Myometrial cell (primary cell): Measurements from ENCODE around the gene DOK3. TPM values are rescaled to one million over a fixed set of nuclear protein-coding genes. Genes with fewer than 3 reads are reported as not detected.

Experiments
- total RNA-seq: library from RNA; depleted of rRNA; stranded (reverse); fragments of >200 nt; gene quantifications from 2 replicates; pipeline ENCODE4 v1.2.3, GENCODE V29; 2015

DOK3 gene, protein sequence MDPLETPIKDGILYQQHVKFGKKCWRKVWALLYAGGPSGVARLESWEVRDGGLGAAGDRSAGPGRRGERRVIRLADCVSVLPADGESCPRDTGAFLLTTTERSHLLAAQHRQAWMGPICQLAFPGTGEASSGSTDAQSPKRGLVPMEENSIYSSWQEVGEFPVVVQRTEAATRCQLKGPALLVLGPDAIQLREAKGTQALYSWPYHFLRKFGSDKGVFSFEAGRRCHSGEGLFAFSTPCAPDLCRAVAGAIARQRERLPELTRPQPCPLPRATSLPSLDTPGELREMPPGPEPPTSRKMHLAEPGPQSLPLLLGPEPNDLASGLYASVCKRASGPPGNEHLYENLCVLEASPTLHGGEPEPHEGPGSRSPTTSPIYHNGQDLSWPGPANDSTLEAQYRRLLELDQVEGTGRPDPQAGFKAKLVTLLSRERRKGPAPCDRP
- total RNA-seq, result 1.2 TPM in 1 of 2 replicates, not detected in the other

GRCh38 chr5:177509381-177509951 lies at the start of gene DOK3:
DOK3 (minus strand) TSS chr5:177509826; CDS start chr5:177509540, 286 bp downstream.

GRCh38 chr5:177554474-177555111 lies 45.0 kb upstream of the DOK3 start, which contains the start of gene FAM193B:
FAM193B (minus strand) TSS chr5:177554563; CDS start chr5:177554458, 105 bp downstream.

DNA sequence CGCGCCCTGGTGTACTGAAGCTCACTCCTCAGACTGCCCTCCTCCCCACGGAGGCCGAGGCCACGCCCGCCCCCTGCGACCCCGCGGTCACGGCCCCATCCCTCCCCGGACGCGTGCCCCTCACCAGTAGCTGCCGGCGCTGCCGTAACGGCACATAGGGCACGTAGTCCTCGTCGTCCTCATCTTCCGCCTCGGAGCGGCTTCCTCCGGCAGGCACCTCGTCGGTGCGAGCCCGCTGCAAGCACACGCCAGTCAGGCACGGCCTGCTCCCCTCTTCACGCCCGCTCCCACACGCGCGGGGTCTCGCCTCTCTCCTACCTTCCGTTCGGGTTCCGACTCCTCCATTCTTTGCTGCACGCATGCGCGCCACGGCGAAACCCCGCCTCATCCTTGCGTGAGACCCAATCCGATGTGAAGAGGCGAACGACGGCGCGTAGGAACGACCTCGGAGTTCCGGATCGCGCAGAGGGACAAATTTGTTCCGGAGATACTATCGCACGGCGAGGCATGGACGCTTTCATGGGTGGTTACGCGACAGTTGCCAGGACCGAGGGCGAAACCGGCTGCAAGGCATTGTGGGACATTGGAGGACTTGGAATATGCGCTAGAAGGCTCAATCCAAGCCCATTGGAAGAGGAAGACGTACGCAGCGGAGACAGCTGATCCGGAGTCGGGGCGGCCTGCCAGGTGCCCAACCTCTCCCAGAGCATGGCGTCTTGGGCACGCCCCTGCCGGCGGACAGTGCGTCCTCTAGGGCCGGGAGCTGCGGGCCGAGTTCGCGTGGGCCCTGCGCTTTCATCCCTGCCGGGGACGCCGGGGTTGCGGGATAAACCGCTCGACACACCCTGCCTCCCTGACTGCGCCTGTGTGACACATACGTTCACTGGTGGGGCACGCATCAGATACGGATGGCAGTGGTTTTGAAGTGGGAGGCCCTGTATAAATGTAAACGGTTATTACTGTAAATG lies 7.3 kb upstream of the DOK3 start, which contains the start of gene DDX41:
TSS of gene DDX41 (minus strand) at position 361 of the 968 bp plus-strand sequence. CDS start at position 345, 16 bp downstream.

DNA sequence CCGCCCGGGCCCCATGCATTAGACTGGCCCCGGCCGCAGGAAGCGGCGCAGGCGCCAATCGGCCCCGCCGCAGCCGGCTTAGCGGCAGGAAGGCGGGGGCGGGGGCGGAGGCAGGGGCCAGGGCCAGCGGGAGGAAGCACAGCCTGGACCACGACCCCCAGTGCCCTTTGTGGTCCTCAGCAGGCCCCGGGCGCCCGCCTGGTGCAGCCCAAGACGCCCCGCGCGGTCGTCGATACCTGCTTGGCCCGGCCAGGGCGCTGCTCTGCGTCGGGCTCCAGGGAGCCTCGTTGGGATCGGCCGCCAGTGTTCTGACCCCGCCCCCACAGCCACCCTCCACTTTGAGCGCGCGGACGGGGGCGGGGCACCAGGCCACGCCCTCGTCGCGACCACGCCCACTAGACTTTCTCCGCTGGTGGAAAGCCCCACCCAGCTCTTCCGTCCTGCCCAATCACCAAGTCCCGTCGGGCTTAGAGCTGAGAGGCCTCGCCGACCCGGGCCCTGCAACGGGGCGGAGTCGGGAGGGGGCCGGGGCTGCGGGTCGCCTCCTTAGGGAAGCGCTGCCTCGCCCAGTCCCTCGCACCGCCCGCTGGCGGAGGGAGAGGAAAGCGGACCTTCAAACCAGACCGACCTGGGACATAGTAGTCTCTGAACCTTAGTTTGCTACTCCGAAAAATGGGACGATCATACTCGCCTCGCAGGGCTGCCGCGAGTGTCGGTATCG lies 12.2 kb downstream of the DOK3 start, which contains the start of gene PDLIM7:
TSS of gene PDLIM7 (minus strand) at position 313 of the 721 bp plus-strand sequence. CDS start 1,092 bp downstream, outside the sequence.

DNA sequence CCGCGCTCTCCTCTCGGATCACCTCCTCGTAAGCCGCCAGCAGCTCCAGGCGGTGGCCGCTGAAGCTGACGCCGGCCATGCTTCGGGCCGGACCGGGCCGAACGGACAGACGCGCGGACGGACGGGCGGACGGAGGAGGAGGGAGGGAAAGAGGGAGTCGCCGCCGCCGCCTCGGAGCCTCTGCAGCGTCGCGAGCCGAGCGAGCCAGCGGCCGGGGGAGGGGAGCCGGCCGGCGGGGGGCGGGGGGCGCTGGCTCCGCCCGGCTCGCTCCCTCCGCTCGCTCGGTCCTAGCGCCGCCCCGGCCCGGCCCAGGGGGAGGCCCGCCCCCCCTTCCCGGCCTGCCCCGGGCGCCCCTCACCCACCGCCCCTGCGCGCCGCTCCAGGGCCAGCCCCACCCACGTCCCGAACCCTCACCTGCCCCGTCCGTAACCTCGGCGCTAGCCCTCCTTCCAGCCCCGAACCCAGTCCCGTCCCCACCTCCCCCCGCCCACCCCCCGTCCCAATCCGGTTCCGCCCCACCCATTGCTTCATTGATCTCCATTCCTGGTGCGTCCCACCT lies 36.1 kb downstream of the DOK3 start, which contains the start of gene DBN1:
TSS of gene DBN1 (minus strand) at position 192 of the 559 bp plus-strand sequence. CDS start at position 79, 113 bp downstream.

Other genes with a start within 250 kb of the DOK3 start
- 25.9 and 29.8 TPM in 2 replicates for gene RAB24, start 206.1 kb downstream of the DOK3 start, total RNA-seq
- 249 and 265 TPM in 2 replicates for gene PRELID1, start 206.0 kb downstream of the DOK3 start, total RNA-seq
- 31.1 and 85.1 TPM in 2 replicates for gene MXD3, start 197.9 kb downstream of the DOK3 start, total RNA-seq
- gene LMAN2, start 158.2 kb downstream of the DOK3 start, total RNA-seq, result 312 and 382 TPM in 2 replicates
- 4.9 and 15.1 TPM in 2 replicates for gene RGS14, start 151.9 kb downstream of the DOK3 start, total RNA-seq
- gene SLC34A1, start 125.4 kb downstream of the DOK3 start, total RNA-seq, result not detected in 2 replicates
- gene PFN3, start 109.2 kb downstream of the DOK3 start, total RNA-seq, result not detected in 2 replicates
- gene F12, start 100.3 kb downstream of the DOK3 start, total RNA-seq, result 2.8 TPM in 1 of 2 replicates, not detected in the other
- gene GRK6, start 83.2 kb downstream of the DOK3 start, total RNA-seq, result 48.4 and 55.9 TPM in 2 replicates
- 19.5 and 30.3 TPM in 2 replicates for gene PRR7, start 63.0 kb downstream of the DOK3 start, total RNA-seq
- 348 and 392 TPM in 2 replicates for gene DBN1, start 36.2 kb downstream of the DOK3 start, total RNA-seq
- 237 and 285 TPM in 2 replicates for gene PDLIM7, start 12.2 kb downstream of the DOK3 start, total RNA-seq
- gene DDX41, start 7.1 kb upstream of the DOK3 start, total RNA-seq, result 94.8 and 97.7 TPM in 2 replicates
- gene FAM193B, start 44.7 kb upstream of the DOK3 start, total RNA-seq, result 12.1 and 17.6 TPM in 2 replicates
- gene TMED9, start 82.4 kb upstream of the DOK3 start, total RNA-seq, result 213 and 273 TPM in 2 replicates
- gene B4GALT7, start 90.3 kb upstream of the DOK3 start, total RNA-seq, result 60.8 and 61.0 TPM in 2 replicates